T-helper 22 cell (primary cell): ENCODE measurements around the gene CPAMD8.
"Not testable (repeated sequence)": the region's sequence is repeated elsewhere in the genome, so short reads cannot be mapped to it uniquely, and the experiment has no call there.

Experiments used
- DNase-seq: peaks from one replicate; pipeline ENCODE4 v3.0.0-alpha.2; 2020; ENCODE audit warnings: low read depth

Gene CPAMD8

DNA sequence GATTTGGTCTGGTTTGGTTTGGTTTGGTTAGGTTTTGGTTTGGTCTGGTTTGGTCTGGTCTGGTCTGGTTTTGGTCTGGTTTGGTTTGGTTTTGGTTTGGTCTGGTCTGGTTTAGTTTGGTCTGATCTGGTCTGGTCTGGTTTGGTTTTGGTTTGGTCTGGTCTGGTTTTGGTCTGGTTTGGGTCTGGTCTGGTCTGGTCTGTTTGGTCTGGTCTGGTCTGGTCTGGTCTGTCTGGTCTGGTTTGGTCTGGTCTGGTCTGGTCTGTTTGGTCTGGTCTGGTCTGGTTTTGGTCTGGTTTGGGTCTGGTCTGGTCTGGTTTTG is 151.7 kb downstream of the CPAMD8 start:
- DNase-seq = not testable (repeated sequence)

GRCh38 chr19:16874250-16874977 is 152.2 kb downstream of the CPAMD8 start:
- no peak for DNase-seq

GRCh38 chr19:16873594-16873993 is 153.0 kb downstream of the CPAMD8 start:
- no peak for DNase-seq

DNA sequence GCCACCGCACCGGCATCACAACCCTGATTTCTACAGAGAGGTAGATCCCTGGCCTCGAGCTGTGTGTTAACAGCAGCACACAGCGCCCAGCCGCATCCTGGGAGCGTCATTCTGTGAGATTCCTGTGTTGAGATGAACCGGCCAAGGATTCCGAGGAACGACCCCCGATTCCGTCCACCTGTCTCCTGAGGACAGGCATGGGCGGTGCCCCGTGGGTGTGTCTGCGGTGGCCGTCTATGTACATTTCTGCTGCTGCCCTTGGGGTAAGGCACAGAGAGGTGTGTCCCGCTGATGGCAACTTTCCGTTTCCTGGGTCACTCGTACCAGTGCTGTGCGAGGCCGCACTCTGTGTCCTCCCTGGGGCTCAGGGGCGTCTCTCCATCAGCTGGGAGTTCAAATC is 153.9 kb downstream of the CPAMD8 start:
- no peak for DNase-seq

DNA sequence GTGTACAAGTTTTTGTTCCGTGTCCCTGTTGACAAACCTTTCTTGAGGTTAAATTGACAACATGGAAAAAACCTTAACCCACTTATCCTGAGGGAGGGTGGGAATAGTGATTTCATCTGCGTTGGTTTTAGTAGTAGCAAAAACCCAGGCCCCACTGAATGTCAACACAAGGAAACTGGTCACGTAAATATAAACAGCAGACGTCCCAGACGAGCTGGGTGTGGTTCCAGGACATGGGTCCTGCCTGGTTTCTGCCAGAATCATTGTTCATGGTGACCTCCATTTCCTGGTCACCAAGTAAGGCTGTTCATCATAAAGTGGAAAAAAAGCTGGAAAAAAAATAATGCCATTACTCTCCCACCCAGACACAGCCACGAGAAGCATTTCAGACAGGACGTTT is 154.7 kb downstream of the CPAMD8 start:
- no peak for DNase-seq

GRCh38 chr19:16869331-16869972 is 157.2 kb downstream of the CPAMD8 start:
- DNase-seq = no peak

- no peak for DNase-seq
Observed at GRCh38 chr19:16868423-16869130, 158.0 kb downstream of the CPAMD8 start.

- no peak for DNase-seq
Observed at GRCh38 chr19:16867211-16867610, 159.4 kb downstream of the CPAMD8 start.

DNA sequence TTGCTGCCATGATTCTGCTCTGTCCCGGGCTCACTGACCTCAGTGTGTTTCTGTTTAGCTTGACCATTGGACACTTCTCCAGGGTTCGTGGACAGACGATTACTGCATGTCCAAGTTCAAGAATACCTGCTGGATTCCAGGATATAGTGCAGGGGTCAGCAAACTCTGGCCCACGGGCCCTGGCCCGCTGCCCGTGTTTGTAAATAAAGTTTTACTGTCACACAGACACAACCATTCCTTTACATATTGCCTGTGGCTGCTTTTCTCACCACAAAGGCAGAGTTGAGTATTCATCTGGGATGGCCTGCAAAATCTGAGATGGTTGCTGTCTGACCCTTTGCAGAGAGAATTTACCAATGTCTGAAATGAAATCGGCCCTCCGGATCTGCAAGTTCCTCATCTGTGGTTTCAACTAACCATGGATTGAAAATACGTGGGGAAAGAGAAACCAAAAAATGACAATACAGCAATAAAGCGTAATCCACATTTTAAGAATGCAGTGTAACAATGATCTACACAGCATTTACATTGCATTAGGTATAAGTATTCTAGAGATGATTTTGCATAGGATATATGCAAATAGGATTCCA is 163.7 kb downstream of the CPAMD8 start:
- DNase-seq = no peak

DNA sequence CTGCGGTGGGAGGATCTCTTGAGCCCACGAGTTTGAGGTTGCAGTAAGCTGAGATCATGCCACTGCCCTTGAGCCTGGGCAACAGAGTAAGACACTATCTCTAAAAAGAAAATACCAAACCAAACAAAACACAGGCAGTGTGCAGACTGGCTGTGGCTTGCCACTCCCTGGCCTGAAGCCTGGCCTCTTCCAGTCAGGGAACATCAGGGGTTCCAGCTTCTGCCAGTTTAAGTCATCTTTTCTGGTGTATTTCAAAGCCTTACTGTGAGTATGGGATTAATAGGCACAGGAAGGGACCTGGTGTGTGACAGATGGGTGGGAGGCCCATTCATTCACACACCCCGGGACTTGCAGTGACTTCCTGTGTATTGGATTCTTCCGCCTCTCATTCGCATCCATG is 164.8 kb downstream of the CPAMD8 start:
- no peak for DNase-seq

GRCh38 chr19:16861011-16861410 is 165.6 kb downstream of the CPAMD8 start:
- DNase-seq = no peak

GRCh38 chr19:16860118-16860517 is 166.5 kb downstream of the CPAMD8 start:
- no peak for DNase-seq

- DNase-seq = no peak
Observed at GRCh38 chr19:16859626-16860025, 167.0 kb downstream of the CPAMD8 start.

- DNase-seq = no peak
Observed at GRCh38 chr19:16856091-16856490, 170.5 kb downstream of the CPAMD8 start.

- DNase-seq = no peak
Observed at GRCh38 chr19:16853066-16853465, 173.5 kb downstream of the CPAMD8 start.

DNA sequence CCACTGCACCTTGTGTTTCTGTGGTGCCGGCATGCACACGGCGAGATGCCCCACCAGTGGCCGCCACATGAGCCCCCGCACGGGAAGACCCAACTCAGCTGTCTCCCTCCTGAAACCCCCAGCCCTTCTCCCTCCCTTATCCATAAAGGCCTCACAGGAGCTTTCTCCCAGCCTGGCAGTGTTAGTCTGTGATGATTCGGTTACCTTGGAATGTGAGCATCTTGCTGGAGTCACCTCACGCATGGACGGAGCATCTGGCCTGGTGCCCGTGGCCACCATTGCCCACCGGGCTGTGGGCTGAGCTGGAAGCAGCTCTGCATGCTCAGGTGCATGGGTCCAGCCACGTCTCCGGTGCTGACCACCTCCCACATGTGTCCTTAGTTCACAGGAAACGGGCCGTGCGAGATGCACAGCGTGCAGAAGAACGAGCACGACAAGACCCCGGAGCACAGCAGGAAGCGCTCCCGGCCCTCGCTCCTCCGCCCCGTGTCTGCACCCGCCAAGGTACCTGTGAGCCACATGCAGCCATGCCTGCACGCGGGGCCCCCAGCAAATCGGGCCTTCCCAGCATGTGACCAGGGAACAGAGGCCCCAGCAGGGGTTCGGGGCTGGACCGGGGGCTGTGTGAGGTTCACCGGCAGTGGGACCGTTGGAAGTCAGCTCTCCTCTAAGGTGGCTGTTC is 175.4 kb downstream of the CPAMD8 start:
- DNase-seq = no peak

DNA sequence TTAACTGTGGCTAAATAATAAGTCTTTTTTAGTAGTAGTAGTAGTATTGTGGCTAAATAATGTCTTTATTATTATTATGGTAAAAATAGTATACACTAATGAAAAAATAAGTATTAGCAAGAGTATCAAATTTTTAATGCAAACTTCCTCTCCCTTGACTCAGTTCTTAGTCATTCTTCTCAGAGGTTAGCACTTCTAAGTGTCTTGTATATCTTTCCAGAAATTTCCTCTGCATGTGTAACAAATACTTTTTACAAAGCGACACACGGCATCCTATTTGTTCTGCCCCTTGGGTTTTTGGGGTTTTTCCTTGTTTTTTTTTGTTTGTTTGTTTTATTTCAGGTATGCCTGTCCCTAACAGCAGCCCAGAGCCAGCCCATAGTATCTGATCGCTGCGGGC is 176.5 kb downstream of the CPAMD8 start:
- no peak for DNase-seq

DNA sequence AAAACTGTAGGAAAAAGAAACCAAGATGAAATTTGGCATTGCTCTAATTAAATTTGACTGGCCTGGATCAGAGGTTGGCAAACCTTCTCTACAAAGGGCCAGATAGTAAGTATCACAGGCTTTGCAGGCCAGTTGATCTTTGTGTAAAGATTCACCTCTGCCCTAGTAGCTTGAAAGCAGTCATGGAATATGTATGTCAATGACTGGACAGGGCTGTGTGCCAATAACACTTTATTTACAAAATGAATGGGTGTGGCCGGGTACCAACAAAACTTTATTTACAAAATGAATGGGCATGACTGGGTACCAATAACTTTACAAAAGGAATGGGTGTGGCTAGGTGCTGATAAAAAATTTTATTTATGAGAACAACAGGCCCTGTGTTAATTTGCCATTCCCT is 177.4 kb downstream of the CPAMD8 start:
- no peak for DNase-seq

DNA sequence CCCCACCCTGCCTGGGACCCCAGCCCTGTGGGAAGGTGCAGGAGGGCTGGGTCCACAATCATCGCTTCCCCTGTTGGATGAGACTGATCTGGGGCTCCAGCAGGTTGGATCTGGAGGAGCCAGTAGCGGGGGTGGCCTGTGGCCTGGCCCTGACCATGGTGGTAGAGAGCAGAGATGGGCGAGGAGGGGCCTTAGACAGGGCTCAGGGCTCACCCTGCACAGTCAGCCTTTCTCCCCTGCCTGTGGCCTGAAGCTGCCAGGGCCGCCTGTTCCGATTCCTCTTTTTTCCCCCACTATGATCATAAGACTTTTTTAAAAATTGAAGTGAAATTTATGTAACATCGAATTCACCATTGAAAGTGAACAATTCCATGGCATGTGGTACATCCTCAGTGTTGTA is 179.2 kb downstream of the CPAMD8 start:
- no peak for DNase-seq

DNA sequence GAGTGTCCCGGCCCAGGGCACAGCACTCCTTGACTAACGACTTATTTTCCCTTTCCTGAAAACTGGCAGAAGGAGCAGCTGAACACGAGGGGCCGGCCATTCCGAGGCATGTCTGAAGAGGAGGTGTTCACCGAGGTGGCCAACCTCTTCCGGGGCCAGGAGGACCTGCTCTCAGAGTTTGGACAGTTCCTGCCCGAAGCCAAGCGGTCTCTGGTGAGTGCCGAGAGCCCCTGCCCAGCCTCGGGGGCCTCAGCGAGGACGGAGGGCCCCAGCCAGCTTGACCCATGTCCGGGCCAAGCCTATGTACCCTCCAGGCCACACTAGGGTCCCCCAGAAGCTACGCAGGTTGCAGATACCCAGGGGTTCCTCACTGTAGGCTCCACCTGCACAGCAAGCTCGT is 179.7 kb downstream of the CPAMD8 start:
- DNase-seq = no peak
